GM18526 (cell line): ENCODE measurements around the gene KLHL30.

Experiments used
- POLR2A ChIP-seq: IDR thresholded peaks from 3 replicates; pipeline ENCODE4 v1.6.1; 2011; ENCODE audit not compliant: insufficient read length; ENCODE audit errors: extremely low read depth

KLHL30 gene

DNA sequence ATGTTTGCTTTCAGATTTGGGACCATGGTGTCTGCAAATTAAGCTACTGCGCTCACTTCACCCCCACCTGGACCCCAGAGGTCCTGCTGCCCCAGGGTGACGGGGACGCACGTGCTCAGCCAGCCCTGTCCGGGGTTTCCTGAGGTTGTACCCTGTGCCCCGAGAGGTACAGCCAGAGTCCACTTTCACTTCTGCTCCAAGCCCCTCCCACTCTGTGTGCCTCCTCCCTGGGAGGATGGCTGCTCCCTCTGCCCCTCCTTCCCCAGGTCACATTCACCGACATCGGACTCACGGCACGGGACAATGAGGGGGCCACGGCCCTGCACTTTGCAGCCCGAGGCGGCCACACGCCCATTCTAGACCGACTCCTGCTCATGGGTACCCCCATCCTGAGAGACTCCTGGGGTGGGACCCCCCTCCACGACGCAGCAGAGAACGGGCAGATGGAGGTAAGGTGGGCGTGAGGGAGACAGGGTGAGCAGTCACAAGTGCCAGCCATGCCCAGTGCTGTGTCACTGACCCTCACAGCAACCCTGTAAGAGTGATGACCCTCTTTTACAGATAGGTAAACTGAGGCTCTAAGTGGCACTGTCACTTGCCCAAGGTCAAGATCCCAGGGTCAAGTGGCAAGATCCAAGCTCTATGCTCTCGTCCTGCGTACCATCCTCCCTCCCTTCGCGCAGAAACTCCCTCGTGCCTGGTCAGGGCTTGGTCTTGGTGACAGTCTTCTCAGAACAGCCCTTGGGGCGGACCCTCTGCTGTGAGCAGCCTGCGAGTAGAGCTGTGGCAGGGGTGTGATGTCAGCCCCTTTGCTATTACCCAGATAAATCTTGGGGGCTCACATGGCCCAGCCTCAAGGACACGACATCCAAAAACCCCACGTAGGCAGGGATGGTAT is 30.7 kb upstream of the KLHL30 start:
- peak; percentile 27 for TF ChIP-seq POLR2A

DNA sequence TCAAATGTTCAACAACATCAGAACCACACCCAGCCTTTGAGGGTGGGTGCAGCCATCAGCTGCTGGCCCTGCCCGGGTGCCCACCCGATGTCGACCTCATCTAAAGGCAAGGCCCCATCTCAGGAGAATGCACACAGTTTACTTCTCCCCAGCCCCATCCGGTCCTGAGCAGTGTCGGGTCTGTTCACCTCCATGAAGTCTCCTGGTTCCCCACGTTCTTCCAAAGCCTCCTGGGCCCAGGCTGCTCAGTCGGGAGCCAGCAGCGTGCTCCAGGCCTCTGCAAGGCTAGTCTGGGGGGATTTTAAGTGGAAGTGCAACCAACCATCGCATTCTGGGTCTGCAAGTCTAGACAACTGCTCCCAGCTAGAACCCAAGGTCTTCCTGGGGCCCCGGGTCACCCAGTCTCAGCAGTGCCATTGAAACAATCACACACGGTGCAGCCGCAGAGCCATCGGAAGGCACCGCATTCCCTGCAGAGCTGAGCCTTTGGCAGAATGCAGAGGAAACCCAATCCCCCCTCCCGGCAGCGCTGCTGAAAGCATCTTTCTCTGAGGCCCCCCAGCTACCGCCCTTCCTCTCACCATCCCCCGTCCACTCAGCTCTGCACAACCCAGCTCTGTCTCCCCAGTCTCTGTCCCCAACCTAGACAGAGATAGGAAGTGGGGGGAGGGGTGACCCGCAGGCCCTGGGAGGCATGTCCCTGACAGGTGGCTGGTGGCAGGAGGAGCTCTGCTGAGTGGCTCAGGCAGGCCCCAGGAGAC is 29.9 kb upstream of the KLHL30 start:
- peak; percentile 16 for TF ChIP-seq POLR2A

DNA sequence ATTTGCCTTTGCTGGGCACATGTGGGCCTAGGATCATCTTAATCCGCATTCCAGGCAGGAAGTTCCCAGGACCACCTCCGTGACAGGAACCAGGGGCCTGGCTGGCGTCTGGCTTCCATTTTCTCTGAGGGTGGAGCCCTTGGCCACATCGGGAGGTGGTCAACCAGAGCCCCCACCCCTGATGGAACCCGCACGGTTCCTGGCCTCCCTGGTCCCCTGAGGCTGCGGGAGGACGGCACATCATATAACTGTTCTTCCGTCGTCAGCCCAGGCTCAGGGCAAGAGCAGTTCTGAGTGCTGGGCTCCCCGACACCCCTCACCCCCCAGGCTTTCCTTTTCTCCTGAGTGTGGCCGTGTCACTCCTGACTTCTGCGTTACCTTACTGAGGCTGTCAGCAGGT is 24.9 kb upstream of the KLHL30 start:
- TF ChIP-seq POLR2A, result no peak

DNA sequence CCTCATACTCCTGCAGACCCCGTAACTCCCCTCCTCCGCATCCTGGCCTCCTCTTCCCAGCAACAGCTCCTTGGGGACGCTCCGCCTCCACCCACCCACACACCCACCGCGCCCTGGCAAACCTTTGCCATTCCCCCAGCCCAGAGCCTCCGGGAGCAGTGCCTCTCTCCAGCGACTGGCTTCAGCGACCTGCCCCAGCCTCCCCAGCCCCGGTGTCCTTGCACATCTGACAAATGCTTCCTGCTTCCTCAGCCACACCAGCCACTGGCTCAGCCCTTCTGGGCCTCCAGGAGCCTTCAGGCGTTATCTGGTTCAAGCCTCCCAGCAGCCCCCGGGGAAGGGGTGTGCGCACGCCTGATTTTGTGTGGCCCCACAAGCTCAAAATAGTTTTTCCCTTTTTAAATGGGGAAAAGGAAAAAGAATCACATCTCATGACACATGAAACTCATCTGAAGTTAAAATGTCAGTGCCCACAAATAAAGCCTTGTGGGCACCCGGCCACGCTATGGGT is 24.1 kb upstream of the KLHL30 start:
- no peak for TF ChIP-seq POLR2A

DNA sequence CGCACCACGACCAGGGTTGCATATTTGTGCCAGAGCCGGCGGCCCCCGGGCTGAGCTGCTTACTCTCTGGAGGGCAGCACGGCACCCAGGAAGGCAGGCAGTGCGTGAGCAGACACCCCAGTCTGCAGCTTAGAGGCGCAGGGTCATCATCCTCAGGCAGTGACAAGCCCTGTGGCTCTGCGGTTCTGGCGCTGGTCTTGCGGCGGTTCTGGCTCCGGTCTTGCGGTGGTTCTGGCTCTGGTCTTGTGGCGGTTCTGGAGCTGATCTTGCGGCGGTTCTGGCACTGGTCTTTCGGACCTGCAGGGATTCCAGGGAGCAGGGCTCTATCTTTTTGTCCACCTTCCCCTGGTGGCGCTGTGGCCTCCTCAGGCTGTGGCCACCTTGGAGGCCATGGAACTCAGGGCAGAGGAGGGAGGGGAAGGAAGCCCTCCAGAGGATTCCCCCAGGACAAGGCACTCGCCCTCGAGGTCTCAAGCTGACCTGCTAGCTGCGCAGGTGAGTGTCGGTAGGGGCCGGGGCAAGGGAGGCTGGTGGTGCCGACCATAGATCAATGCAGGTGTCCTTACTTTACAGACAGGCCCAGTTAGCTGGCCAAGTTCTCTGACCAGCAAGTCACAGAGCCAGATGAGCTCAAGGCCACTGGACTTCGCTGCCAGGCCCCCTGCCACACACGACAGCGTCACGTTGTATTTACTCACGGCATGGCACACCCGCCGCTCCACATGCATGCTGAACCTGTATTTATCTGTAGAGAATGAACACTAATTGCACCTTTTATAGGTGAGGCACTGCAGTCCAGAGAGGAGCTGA is 23.4 kb upstream of the KLHL30 start:
- no peak for TF ChIP-seq POLR2A

DNA sequence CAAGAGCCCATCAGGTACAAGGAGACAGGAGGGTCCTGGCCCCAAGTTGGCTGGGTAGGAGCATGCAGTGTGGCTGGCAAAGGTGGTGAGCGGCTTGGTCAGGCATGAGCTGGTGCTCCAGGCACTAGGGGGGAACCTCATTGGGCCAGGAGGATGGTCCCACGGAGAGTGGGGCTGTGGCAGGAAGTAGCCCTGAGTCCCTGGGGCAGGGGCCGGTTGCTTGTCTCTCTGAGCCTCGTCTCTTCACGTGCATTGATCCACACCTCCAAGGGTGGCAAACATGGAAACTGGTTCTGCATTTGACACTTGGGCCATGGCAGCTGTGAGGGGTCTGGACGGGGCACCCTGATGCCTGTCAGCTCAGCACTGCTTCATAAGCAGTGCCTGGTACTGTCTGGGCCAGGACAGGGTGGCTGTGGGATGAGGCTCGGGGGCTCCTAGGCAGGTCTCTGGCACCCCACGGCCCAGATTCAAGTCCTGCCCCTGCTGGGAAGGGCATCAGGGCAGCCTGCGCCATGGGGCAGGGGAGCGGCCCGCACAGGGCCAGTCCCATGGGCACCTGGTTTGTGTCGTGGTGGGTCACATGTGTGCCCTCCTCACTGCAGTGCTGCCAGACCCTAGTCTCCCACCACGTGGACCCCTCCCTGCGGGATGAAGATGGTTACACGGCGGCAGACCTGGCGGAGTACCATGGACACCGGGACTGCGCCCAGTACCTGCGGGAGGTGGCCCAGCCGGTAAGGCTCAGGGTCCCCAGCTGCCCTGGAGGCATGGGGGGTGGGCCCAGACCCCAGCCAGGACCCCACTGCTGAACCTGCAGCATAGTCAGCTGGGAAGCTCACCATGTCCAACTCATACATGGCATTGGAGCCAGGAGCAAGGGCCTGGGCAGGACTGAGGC is 21.9 kb upstream of the KLHL30 start:
- no peak for TF ChIP-seq POLR2A

DNA sequence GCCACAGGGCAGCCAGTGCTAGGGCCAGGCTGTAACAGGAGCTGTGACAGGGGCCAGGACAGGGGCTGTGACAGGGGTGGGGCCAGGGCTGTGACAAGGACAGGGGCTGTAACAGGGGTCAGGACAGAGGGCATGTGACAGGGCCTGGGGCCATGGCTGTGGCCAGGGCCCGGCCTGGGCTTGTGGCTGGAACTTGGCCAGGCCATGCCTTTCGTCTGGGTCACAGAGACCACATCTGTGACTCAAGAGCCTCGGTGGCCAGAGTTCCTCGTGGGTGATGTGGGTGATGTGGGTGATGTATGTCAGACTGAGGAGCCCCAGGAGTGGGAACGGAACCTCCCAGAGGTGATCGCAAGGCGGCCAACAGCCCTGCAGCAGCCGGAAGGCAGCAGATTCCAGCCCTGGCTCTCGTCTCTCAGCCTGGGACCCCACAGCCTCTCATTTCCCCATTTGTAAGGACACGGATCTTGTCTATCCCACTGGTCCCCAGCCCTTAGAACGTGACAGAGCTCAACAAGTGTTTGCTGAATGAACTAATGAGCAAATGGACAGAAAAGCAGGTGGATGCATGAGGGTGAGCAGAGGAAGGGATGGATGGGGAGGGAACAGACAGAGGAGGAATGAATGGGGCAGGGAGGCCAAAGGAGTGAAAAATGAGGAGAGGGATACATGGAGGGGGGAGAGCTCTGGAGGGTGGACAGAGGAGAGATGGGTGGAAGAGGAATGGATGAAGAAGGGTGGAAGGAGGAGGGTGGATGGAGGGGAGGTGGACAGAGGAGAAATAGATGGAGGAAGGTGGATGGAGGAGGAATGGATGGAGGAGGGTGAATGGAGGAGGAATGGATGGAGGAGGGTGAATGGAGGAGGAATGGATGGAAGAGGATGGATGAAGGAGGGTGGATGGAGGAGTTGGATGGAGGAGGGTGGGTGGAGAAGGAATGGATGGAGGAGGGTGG is 21.0 kb upstream of the KLHL30 start:
- no peak for TF ChIP-seq POLR2A

DNA sequence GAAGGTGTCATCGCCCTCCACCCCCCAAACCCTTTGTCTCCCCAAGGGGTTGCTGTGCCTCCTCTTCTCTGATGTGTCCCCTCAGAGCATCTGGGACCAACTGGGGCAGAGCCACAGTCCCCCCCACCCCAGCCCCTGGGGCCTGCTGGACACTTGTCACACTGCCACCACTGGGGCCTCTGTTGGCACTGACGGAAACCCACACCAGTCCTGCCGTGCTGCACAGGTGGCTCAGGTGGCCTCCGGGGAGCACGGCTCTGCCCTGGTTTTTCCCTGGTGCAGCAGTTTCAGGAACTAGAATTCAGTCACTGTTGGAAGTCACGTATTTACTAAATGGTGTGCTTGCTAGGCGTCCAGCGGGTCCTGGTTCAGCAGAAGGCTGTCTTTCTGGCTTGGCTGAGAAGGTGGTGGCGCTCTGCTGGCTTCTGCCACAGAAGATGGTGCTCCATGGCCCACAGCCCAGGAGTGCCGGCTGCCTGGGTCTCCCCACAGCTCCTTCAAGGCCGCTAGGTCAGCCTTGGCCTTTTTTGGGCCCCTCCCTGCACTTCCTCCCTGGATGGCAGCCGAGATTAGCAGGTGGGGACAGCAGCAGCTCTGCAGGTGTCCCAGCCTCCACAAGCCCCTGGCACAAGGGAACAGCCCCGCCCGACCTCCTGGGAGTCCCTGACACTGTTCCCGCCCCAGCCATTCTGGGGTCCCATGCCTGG is 18.6 kb upstream of the KLHL30 start:
- no peak for TF ChIP-seq POLR2A

DNA sequence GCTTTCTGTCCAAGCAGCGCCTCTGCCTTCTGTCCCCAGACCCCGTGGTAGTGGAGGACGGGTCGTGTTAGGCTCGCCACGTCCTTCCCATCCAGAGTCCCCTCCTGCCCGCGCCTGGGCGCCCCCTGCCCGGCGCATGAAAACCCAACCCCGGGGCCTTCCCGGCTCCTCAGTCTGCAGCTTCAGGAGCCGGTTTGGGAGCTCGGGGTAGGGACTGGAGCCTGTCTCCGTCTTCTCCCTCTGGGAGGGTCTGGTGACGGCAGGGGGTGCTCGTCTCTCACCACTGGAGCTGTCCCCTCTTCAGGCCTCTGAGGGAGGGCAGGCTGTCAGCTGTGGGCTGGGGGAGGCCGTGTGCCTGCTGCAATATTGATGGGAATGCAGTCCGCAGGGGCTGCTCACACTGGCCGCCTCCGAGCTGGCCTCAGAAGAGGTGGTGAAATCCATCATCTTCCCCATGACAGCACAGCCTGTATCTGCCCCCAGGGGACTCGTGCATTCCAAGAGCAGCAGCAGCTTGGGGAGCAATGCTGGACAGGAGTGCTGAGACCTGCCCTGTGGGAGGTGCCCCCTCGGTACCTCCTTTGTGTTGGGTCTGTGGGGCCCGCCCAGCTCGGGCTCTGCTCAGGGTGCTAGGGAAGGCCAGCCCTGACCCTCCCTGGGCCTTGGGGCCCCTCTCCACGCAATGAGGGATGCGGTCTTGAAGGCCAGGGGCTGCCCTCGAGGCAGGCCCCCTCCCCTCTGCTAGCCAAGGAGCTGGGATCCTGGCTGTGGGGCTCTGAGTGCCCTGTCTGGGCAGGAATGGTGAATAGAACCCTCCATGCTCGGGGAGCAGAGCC is 17.8 kb upstream of the KLHL30 start:
- no peak for TF ChIP-seq POLR2A

DNA sequence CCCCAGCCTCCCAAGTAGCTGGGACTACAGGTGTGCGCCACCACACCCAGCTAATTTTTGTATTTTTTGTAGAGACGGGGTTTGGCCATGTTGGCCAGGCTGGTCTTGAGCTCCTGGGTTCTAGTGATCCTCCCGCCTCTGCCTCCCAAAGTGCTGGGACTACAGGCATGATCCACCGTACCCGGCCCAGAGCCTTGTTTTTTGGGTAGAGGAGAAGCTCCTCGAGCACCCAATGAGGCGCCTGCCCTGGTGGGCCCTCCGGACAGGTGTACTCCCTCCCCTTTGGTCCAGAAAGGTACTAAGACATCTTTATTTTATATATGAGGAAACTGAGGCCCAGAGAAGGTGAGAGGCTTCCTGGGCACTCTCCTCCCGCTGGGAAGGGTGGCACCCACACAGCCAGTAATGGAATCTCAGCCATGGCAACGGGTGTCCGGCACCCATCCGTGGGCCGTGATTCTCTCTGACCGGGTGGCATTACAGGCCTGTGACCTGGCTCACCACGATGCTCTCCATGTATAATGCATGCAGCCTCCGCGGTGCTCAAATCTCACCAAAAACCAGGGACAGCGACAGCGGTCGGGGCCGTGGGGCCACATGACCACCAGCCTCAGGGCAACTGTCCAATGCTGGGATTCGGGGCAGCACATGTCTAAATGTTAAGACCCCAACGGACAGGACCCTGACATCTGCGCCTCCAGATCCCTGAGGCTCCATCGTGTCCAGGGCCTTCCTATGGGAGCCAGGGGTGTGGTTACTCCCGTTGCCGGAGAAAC is 16.8 kb upstream of the KLHL30 start:
- TF ChIP-seq POLR2A, result no peak
